Keratinocyte (primary cell): ENCODE measurements around the gene FHL5. TPM values are rescaled to one million over a fixed set of nuclear protein-coding genes. Genes with fewer than 3 reads are reported as not detected.

Experiments
- DNase-seq: peaks from one replicate; pipeline ENCODE4 v3.0.0-alpha.2; 2011; ENCODE audit warnings: low read depth, missing footprints, low spot score
- FAIRE-seq: peaks from 2 replicates; lab custom pipeline; 2011; peaks lifted over from hg19 to GRCh38; lab: Jason Lieb, UNC
- H2AFZ ChIP-seq: 2 replicates; pipeline ENCODE4 v1.6.0; 2012; ENCODE audit warnings: low read length, control low read depth, inconsistent platforms; ENCODE audit not compliant: control insufficient read depth
- H3K27ac ChIP-seq: 2 replicates; pipeline ENCODE4 v1.5.1; 2011; ENCODE audit warnings: low read length; ENCODE audit not compliant: control insufficient read depth, insufficient read depth
- H3K27me3 ChIP-seq: 3 replicates; pipeline ENCODE4 v1.6.0; 2011; ENCODE audit warnings: low read length; ENCODE audit not compliant: control insufficient read depth, insufficient read depth; ENCODE audit errors: extremely low read depth
- H3K36me3 ChIP-seq, 2 experiments: 2 replicates in 1 of 2; 3 replicates in 1 of 2; pipeline ENCODE4 v1.5.1; 2011; ENCODE audit warnings: low read length in 2 of 2, mild to moderate bottlenecking in 1 of 2; ENCODE audit not compliant: control insufficient read depth in 2 of 2, insufficient read depth in 2 of 2; ENCODE audit errors: extremely low read depth in 1 of 2
- H3K4me1 ChIP-seq: 3 replicates; pipeline ENCODE4 v1.5.1; 2011; ENCODE audit warnings: low read length; ENCODE audit not compliant: control insufficient read depth, insufficient read depth; ENCODE audit errors: extremely low read depth
- H3K4me2 ChIP-seq: 3 replicates; pipeline ENCODE4 v1.6.0; 2011; ENCODE audit warnings: low read depth, low read length; ENCODE audit not compliant: control insufficient read depth, insufficient read depth; ENCODE audit errors: extremely low read depth
- H3K4me3 ChIP-seq, 3 experiments: fragments of 200-600 bp in 1 of 3; sonication (generic) in 1 of 3; 2 replicates in 2 of 3; 3 replicates in 1 of 3; pipeline ENCODE4 v1.5.1; 2011 to 2016; ENCODE audit warnings: low read length in 3 of 3, mild to moderate bottlenecking in 3 of 3, control low read depth in 2 of 3, inconsistent platforms in 1 of 3, low read depth in 1 of 3, mixed read lengths in 1 of 3, mixed run types in 1 of 3, moderate library complexity in 1 of 3; ENCODE audit not compliant: control insufficient read depth in 2 of 3, insufficient read depth in 2 of 3; ENCODE audit errors: extremely low read depth in 1 of 3
- H3K79me2 ChIP-seq: 2 replicates; pipeline ENCODE4 v1.6.0; 2012; ENCODE audit warnings: low read length; ENCODE audit not compliant: control insufficient read depth, insufficient read depth
- H3K9ac ChIP-seq: 3 replicates; pipeline ENCODE4 v1.6.0; 2011; ENCODE audit warnings: low read length; ENCODE audit not compliant: control insufficient read depth, insufficient read depth; ENCODE audit errors: extremely low read depth
- H3K9me1 ChIP-seq: 3 replicates; pipeline ENCODE4 v1.6.0; 2011; ENCODE audit warnings: low read length; ENCODE audit not compliant: control insufficient read depth, insufficient read depth; ENCODE audit errors: extremely low read depth
- H3K9me3 ChIP-seq: 2 replicates; pipeline ENCODE4 v1.5.1; 2012; ENCODE audit warnings: low read depth, low read length; ENCODE audit not compliant: control insufficient read depth
- H4K20me1 ChIP-seq: 3 replicates; pipeline ENCODE4 v1.6.0; 2011; ENCODE audit warnings: low read length; ENCODE audit not compliant: control insufficient read depth, insufficient read depth; ENCODE audit errors: extremely low read depth
- EZH2 ChIP-seq: IDR thresholded peaks from one replicate; pipeline ENCODE4 v1.6.1; 2012; ENCODE audit warnings: inconsistent platforms, mild to moderate bottlenecking, low read length, moderate library complexity
- dilution Hi-C: fragments of 300-500 bp; cut with MboI; formaldehyde crosslinking; loops from one replicate; pipeline ENCODE4 v1.7.0; 2020; ENCODE audit warnings: low sequenced_read_pairs; ENCODE audit not compliant: extremely low pct_ligation_motif_present
- polyA minus RNA-seq, 3 experiments: library from RNA; depleted of rRNA, polyadenylated mRNA; stranded (reverse); fragments of >200 nt; gene quantifications; 1 replicate in 1 of 3; 2 replicates in 1 of 3; 3 replicates in 1 of 3; pipeline ENCODE4 v1.2.3, GENCODE V29; 2011
- polyA plus RNA-seq, 5 experiments: library from polyadenylated mRNA; depleted of rRNA in 3 of 5; stranded (reverse) in 3 of 5; stranded (forward) in 1 of 5; unstranded in 1 of 5; fragments of >200 nt; gene quantifications; 1 replicate in 1 of 5; 2 replicates in 3 of 5; 3 replicates in 1 of 5; pipeline versions ENCODE4 v1.2.1 to v1.2.3, GENCODE V29; 2011 to 2012; ENCODE audit warnings: missing spikeins in 2 of 5, low read depth in 1 of 5, low replicate concordance in 1 of 5
- TF ChIP-seq, protein P1 (sequence below), 3 experiments: IDR thresholded peaks in 1 of 3; conservative IDR thresholded peaks in 1 of 3; optimal IDR thresholded peaks in 1 of 3; 2 replicates in 2 of 3; 3 replicates in 1 of 3; pipeline versions ENCODE3 to v1.5.1; 2011; ENCODE audit warnings: low read length in 3 of 3, mild to moderate bottlenecking in 3 of 3, moderate library complexity in 2 of 3, control low read depth in 1 of 3, inconsistent platforms in 1 of 3; ENCODE audit not compliant: insufficient read depth in 2 of 3; ENCODE audit errors: extremely low read depth in 1 of 3

The FHL5 gene, protein sequence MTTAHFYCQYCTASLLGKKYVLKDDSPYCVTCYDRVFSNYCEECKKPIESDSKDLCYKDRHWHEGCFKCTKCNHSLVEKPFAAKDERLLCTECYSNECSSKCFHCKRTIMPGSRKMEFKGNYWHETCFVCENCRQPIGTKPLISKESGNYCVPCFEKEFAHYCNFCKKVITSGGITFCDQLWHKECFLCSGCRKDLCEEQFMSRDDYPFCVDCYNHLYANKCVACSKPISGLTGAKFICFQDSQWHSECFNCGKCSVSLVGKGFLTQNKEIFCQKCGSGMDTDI
- not detected in 3 replicates for polyA plus RNA-seq
- polyA plus RNA-seq (2011; ENCODE audit: low read depth): not detected
- polyA plus RNA-seq (2011; cell fraction: cytosol; rRNA removed): not detected in 2 replicates
- not detected in 2 replicates for polyA plus RNA-seq (2011; cell fraction: nucleus; rRNA removed)
- polyA plus RNA-seq (2012; ENCODE audit: low replicate concordance): not detected in 2 replicates
- polyA minus RNA-seq: not detected in 3 replicates
- polyA minus RNA-seq (2011; cell fraction: cytosol; rRNA and poly(A)+ RNA removed): not detected
- not detected in 2 replicates for polyA minus RNA-seq (2011; cell fraction: nucleus; rRNA and poly(A)+ RNA removed)

DNA sequence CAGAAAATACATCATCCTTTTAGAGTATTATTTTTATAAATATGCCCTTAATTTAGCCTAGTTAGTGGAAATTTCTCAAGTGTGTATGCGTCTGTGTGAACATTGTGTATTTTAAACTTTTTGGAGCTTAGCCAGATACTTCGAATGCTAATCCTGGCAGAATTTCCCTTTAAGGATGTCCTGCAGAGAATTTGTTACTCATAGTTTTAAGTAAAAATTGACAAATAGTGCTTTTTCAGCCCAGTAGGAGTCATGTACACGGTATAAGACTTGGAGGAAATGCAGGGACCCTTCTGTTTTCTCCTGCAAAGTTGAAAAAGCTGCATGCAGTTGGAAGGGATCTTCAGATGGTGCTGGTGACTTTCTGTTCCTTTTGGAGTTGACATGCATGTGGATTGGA, at the start of gene FHL5:
TSS of gene FHL5 (plus strand) at position 243 of the 400 bp plus-strand sequence. CDS start 40,486 bp downstream, outside the sequence.
- Histone ChIP-seq H3K27ac (no peak within 1 kb of the TSS), H3K79me2 (no peaks in the 10 kb centered on the region), H3K9me3 (no peaks in the 10 kb centered on the region), H3K4me1 (no peaks in the 10 kb centered on the region), H3K27me3 (no peaks in the 10 kb centered on the region), H3K9me1 (no peaks in the 10 kb centered on the region), H3K9ac (no peak within 1 kb of the TSS), H3K4me3 (no peak within 1 kb of the TSS), H2AFZ (no peak within 1 kb of the TSS), H3K4me2 (no peak within 1 kb of the TSS), H4K20me1 (no peaks in the 10 kb centered on the region), H3K36me3 (no peaks in the 10 kb centered on the region)
- no peak for TF ChIP-seq EZH2
- TF ChIP-seq, protein P1, sequence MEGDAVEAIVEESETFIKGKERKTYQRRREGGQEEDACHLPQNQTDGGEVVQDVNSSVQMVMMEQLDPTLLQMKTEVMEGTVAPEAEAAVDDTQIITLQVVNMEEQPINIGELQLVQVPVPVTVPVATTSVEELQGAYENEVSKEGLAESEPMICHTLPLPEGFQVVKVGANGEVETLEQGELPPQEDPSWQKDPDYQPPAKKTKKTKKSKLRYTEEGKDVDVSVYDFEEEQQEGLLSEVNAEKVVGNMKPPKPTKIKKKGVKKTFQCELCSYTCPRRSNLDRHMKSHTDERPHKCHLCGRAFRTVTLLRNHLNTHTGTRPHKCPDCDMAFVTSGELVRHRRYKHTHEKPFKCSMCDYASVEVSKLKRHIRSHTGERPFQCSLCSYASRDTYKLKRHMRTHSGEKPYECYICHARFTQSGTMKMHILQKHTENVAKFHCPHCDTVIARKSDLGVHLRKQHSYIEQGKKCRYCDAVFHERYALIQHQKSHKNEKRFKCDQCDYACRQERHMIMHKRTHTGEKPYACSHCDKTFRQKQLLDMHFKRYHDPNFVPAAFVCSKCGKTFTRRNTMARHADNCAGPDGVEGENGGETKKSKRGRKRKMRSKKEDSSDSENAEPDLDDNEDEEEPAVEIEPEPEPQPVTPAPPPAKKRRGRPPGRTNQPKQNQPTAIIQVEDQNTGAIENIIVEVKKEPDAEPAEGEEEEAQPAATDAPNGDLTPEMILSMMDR (optimal IDR thresholded peaks at IDR 0.05 in 1 of 3, IDR thresholded peaks at IDR 0.05 in 1 of 3, conservative IDR thresholded peaks at IDR 0.05 in 1 of 3; ENCODE audit: extremely low read depth in 1 of 3, insufficient read depth in 2 of 3, low read length in 3 of 3): no peak
- dilution Hi-C loops: no loop called here
- DNase-seq: no peak
- FAIRE-seq: no peak

DNA sequence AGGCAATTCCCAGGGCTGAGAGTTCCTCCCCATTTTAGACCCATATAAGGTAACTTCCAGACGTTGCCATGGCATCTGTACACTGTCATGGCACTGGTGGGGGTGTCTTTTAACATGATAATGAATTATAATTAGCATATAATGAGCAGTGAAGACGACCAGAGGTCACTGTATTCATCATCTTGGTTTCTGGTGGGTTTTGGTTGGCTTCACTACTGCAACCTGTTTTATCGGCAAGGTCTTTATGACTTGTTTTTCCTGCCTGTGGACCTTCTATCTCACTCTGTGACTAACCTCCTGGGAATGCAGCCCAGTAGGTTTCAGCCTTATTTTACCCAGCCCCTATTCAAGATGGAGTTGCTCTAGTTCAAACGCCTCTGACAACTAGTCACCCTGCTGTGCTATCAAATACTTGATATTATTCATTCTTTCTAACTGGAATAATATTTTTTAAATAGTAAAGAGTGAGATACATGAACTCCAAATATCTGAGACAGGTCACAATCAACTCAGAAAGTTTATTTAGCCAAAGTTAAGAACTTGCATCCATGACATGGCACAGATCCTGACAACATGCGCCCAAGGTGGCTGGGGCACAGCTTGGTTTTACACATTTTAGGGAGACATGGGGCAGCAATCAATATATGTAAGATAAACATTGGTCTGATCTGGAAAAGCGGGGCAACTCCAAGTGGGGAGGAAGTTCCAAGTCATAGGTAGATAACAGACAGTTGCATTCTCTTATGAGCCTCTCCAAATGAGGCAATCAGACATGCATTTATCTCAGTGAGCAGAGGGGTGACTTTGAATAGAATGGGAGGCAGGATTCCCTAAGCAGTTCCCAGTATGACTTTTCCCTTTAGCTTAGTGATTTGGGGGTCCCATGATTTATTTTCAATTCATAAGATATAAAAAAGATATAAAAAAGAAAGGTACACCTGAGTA, 42.5 kb upstream of the FHL5 start:
- Histone ChIP-seq H3K9ac (peak overlapping the region; percentile 97), H3K4me1 (peaks cover 14% of the 10 kb centered on the region), H3K27me3 (no peaks in the 10 kb centered on the region), H4K20me1 (no peaks in the 10 kb centered on the region), H3K4me2 (peak overlapping the region; percentile 82), H3K79me2 (peaks cover 14% of the 10 kb centered on the region), H3K9me1 (no peaks in the 10 kb centered on the region), H3K9me3 (no peaks in the 10 kb centered on the region), H2AFZ (peak overlapping the region; percentile 22), H3K36me3 (no peaks in the 10 kb centered on the region), H3K4me3 (peak overlapping the region; percentile 88 to 95 (median 90)), H3K27ac (peak overlapping the region; percentile 96)
- dilution Hi-C loops: no loop called here
- DNase-seq (peak; percentile 57), FAIRE-seq (peak; percentile 82)
- no peak for TF ChIP-seq EZH2
- TF ChIP-seq, protein P1 (optimal IDR thresholded peaks at IDR 0.05 in 1 of 3, IDR thresholded peaks at IDR 0.05 in 1 of 3, conservative IDR thresholded peaks at IDR 0.05 in 1 of 3; ENCODE audit: extremely low read depth in 1 of 3, insufficient read depth in 2 of 3, low read length in 3 of 3): no peak
